Stimulated activated naive CD4-positive, alpha-beta T cell treated with Interleukin-2 at 50 U/mL for 16 hours (primary cell): ENCODE results near the gene IDH3G.

Experiments used
- DNase-seq: peaks from one replicate; lab custom pipeline; 2025; lab: John Stamatoyannopoulos, UW

Gene IDH3G

GRCh38 chrX:153773741-153774575 lies 20.2 kb downstream of the IDH3G start:
- no peak for DNase-seq

GRCh38 chrX:153773218-153773611 lies 21.0 kb downstream of the IDH3G start:
- no peak for DNase-seq

- DNase-seq: no peak
These were observed 21.6 kb downstream of the IDH3G start for GRCh38 chrX:153772316-153773217.

GRCh38 chrX:153771415-153772315 lies 22.5 kb downstream of the IDH3G start:
- DNase-seq: no peak

GRCh38 chrX:153770601-153771414 lies 23.4 kb downstream of the IDH3G start:
- DNase-seq: no peak

GRCh38 chrX:153769865-153770600 lies 24.1 kb downstream of the IDH3G start:
- DNase-seq: no peak

- DNase-seq: no peak
These were observed 24.9 kb downstream of the IDH3G start for GRCh38 chrX:153769158-153769864.

GRCh38 chrX:153768311-153769157 lies 25.6 kb downstream of the IDH3G start:
- no peak for DNase-seq

GRCh38 chrX:153767674-153768055 lies 26.5 kb downstream of the IDH3G start:
- DNase-seq: no peak

- DNase-seq: no peak
These were observed 27.1 kb downstream of the IDH3G start for GRCh38 chrX:153766871-153767673.

- DNase-seq: peak; percentile 21
These were observed 27.9 kb downstream of the IDH3G start for GRCh38 chrX:153766098-153766817.

- DNase-seq: no peak
These were observed 28.8 kb downstream of the IDH3G start for GRCh38 chrX:153765138-153766079.

- DNase-seq: no peak
These were observed 29.4 kb downstream of the IDH3G start for GRCh38 chrX:153764786-153765137.

GRCh38 chrX:153763989-153764755 lies 30.0 kb downstream of the IDH3G start, which contains the start of gene PLXNB3:
Gene PLXNB3 (plus strand): TSS chrX:153764249. CDS start chrX:153765536, 1,287 bp downstream.
- peak; percentile 51 for DNase-seq

GRCh38 chrX:153763298-153763932 lies 30.8 kb downstream of the IDH3G start:
- no peak for DNase-seq
